ENCODE data around the gene ERMARD.

ERMARD gene

GRCh38 chr6:169825558-169826225, 74.3 kb downstream of the ERMARD start:
- DNase-seq (ENCODE audit: low spot score) = no peak

GRCh38 chr6:169826697-169827096, 75.3 kb downstream of the ERMARD start:
- DNase-seq (ENCODE audit: low spot score) = no peak

GRCh38 chr6:169827290-169827717, 75.9 kb downstream of the ERMARD start:
- no peak for DNase-seq (ENCODE audit: low spot score)

GRCh38 chr6:169828176-169828575, 76.8 kb downstream of the ERMARD start:
- no peak for DNase-seq (ENCODE audit: low spot score)

GRCh38 chr6:169829786-169830185, 78.4 kb downstream of the ERMARD start:
- DNase-seq (ENCODE audit: low spot score) = no peak

- no peak for DNase-seq (ENCODE audit: low spot score)
Observed at GRCh38 chr6:169830876-169831275, 79.5 kb downstream of the ERMARD start.
